ENCODE data around the gene TRPC4.

TRPC4 gene

DNA sequence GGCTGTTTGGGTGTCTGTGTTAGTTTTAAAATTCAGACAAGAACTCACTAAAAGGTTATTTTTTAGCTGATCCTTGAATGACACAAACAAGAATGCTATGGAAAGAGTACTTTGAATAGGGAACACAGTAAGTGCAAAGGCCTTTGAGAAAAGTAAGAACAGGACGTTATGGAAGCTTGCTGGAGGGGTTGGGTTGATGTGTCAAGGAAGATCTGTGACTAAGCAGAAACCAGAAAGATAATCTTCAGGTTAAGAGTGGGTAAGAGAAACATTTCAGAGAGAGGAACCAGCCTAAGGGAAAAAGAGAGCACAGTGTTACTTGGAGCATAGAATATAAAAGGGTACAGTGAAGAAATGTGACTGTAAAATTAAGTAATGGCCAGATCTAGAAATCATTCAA lies 41.2 kb upstream of the TRPC4 start:
- no peak for TF ChIP-seq CREB1 (IDR thresholded peaks at IDR 0.05; ENCODE audit: low read depth)
- no peak for TF ChIP-seq YY1 (IDR thresholded peaks at IDR 0.05; ENCODE audit: low read depth)
- TF ChIP-seq RAD21 (IDR thresholded peaks at IDR 0.05; ENCODE audit: low read depth) = no peak
- no peak for TF ChIP-seq EP300 (IDR thresholded peaks at IDR 0.05; ENCODE audit: borderline replicate concordance)
- TF ChIP-seq MAX (IDR thresholded peaks at IDR 0.05) = no peak
- TF ChIP-seq ZBTB7A (IDR thresholded peaks at IDR 0.05; ENCODE audit: low read depth) = no peak
- TF ChIP-seq FOXM1 (IDR thresholded peaks at IDR 0.05; ENCODE audit: borderline replicate concordance, low read depth) = no peak
- TF ChIP-seq TAF1 (IDR thresholded peaks at IDR 0.05; ENCODE audit: low read depth) = no peak
- TF ChIP-seq, protein P1, sequence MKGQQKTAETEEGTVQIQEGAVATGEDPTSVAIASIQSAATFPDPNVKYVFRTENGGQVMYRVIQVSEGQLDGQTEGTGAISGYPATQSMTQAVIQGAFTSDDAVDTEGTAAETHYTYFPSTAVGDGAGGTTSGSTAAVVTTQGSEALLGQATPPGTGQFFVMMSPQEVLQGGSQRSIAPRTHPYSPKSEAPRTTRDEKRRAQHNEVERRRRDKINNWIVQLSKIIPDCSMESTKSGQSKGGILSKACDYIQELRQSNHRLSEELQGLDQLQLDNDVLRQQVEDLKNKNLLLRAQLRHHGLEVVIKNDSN (IDR thresholded peaks at IDR 0.05) = no peak
- TF ChIP-seq, protein P2, sequence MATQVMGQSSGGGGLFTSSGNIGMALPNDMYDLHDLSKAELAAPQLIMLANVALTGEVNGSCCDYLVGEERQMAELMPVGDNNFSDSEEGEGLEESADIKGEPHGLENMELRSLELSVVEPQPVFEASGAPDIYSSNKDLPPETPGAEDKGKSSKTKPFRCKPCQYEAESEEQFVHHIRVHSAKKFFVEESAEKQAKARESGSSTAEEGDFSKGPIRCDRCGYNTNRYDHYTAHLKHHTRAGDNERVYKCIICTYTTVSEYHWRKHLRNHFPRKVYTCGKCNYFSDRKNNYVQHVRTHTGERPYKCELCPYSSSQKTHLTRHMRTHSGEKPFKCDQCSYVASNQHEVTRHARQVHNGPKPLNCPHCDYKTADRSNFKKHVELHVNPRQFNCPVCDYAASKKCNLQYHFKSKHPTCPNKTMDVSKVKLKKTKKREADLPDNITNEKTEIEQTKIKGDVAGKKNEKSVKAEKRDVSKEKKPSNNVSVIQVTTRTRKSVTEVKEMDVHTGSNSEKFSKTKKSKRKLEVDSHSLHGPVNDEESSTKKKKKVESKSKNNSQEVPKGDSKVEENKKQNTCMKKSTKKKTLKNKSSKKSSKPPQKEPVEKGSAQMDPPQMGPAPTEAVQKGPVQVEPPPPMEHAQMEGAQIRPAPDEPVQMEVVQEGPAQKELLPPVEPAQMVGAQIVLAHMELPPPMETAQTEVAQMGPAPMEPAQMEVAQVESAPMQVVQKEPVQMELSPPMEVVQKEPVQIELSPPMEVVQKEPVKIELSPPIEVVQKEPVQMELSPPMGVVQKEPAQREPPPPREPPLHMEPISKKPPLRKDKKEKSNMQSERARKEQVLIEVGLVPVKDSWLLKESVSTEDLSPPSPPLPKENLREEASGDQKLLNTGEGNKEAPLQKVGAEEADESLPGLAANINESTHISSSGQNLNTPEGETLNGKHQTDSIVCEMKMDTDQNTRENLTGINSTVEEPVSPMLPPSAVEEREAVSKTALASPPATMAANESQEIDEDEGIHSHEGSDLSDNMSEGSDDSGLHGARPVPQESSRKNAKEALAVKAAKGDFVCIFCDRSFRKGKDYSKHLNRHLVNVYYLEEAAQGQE (IDR thresholded peaks at IDR 0.05; ENCODE audit: low read depth) = no peak
- no peak for TF ChIP-seq TEAD4 (IDR thresholded peaks at IDR 0.05)
- TF ChIP-seq CEBPB (IDR thresholded peaks at IDR 0.05) = no peak
- no peak for TF ChIP-seq EGR1 (IDR thresholded peaks at IDR 0.05)
- TF ChIP-seq NFIC (IDR thresholded peaks at IDR 0.05) = no peak
- no peak for TF ChIP-seq TCF12 (IDR thresholded peaks at IDR 0.05; ENCODE audit: low read depth)

DNA sequence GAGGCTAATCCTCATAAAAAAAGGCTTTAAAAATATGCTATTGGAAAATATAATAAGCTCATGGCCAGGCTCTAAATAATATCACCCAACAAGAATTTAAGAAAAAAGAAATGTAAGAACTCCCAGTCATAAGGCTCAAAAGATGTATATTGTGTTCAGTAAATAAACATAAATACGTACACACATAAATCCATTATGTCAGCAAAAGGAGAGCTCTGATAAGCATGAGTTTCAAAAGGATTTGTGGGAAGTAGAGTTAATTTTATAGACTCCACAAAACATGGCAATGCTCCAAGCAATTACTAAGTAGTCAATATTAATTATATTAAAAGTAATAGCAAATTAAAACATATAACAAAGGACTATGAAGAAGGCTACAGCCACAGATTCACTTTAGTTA lies 37.3 kb upstream of the TRPC4 start:
- TF ChIP-seq YY1 (IDR thresholded peaks at IDR 0.05; ENCODE audit: low read depth) (no peak), TEAD4 (IDR thresholded peaks at IDR 0.05) (no peak), TAF1 (IDR thresholded peaks at IDR 0.05; ENCODE audit: low read depth) (no peak), TCF12 (IDR thresholded peaks at IDR 0.05; ENCODE audit: low read depth) (no peak), RAD21 (IDR thresholded peaks at IDR 0.05; ENCODE audit: low read depth) (no peak), MAX (IDR thresholded peaks at IDR 0.05) (no peak), NFIC (IDR thresholded peaks at IDR 0.05) (no peak), EGR1 (IDR thresholded peaks at IDR 0.05) (no peak)
- TF ChIP-seq, protein P1 (IDR thresholded peaks at IDR 0.05) = no peak

DNA sequence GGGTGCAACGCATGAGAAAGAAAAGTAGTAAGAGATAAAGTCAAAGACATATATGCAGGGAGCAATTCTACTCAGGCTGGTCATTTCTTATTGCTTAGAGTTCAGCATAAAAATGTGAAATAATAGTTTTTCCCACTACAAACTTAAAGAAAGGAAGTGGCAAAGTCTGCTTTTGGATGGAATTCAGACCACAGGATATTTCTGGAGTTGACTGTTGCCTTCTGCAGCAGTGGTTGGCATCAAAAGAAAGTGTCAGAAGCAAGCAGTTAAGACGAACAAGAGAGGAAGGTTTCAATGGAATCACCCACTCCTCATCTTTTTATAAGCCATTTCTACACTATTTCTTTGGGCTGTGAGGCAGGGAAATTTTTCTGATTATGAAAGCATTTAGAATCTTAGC lies 36.2 kb upstream of the TRPC4 start:
- no peak for TF ChIP-seq TEAD4 (IDR thresholded peaks at IDR 0.05)
- no peak for TF ChIP-seq ZBTB7A (IDR thresholded peaks at IDR 0.05; ENCODE audit: low read depth)
- no peak for TF ChIP-seq CREB1 (IDR thresholded peaks at IDR 0.05; ENCODE audit: low read depth)
- TF ChIP-seq NFIC (IDR thresholded peaks at IDR 0.05) = no peak
- TF ChIP-seq YY1 (IDR thresholded peaks at IDR 0.05; ENCODE audit: low read depth) = no peak
- TF ChIP-seq, protein P1 (IDR thresholded peaks at IDR 0.05) = no peak
- TF ChIP-seq, protein P2 (IDR thresholded peaks at IDR 0.05; ENCODE audit: low read depth) = no peak
- no peak for TF ChIP-seq EGR1 (IDR thresholded peaks at IDR 0.05)
- no peak for TF ChIP-seq TAF1 (IDR thresholded peaks at IDR 0.05; ENCODE audit: low read depth)
- TF ChIP-seq EP300 (IDR thresholded peaks at IDR 0.05; ENCODE audit: borderline replicate concordance) = no peak
- no peak for TF ChIP-seq FOXM1 (IDR thresholded peaks at IDR 0.05; ENCODE audit: borderline replicate concordance, low read depth)
- TF ChIP-seq RAD21 (IDR thresholded peaks at IDR 0.05; ENCODE audit: low read depth) = no peak
- no peak for TF ChIP-seq CEBPB (IDR thresholded peaks at IDR 0.05)

DNA sequence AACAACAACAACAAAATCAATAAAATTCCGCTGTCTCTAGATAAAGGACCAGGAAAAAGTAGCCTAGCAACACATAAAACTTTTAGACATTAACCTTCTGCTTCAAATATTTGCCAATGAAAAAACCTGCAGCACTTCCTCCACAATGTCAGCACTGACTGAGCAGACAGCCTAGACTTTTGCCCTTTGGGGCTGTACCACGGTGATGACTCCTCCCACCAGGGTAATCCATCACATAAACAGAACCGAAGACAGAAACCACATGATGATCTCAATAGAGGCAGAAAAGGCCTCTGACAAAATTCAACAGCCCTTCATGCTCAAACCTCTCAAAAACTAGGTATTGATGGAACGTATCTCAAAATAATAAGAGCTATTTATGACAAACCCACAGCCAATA lies 30.2 kb upstream of the TRPC4 start:
- no peak for TF ChIP-seq MAX (IDR thresholded peaks at IDR 0.05)
- no peak for TF ChIP-seq RAD21 (IDR thresholded peaks at IDR 0.05; ENCODE audit: low read depth)
- no peak for TF ChIP-seq ZBTB7A (IDR thresholded peaks at IDR 0.05; ENCODE audit: low read depth)
- no peak for TF ChIP-seq NFIC (IDR thresholded peaks at IDR 0.05)
- TF ChIP-seq CREB1 (IDR thresholded peaks at IDR 0.05; ENCODE audit: low read depth) = no peak
- TF ChIP-seq EGR1 (IDR thresholded peaks at IDR 0.05) = no peak
- no peak for TF ChIP-seq EP300 (IDR thresholded peaks at IDR 0.05; ENCODE audit: borderline replicate concordance)
- TF ChIP-seq TCF12 (IDR thresholded peaks at IDR 0.05; ENCODE audit: low read depth) = no peak
- no peak for TF ChIP-seq YY1 (IDR thresholded peaks at IDR 0.05; ENCODE audit: low read depth)
- no peak for TF ChIP-seq CEBPB (IDR thresholded peaks at IDR 0.05)
- TF ChIP-seq, protein P2 (IDR thresholded peaks at IDR 0.05; ENCODE audit: low read depth) = no peak
- TF ChIP-seq FOXM1 (IDR thresholded peaks at IDR 0.05; ENCODE audit: borderline replicate concordance, low read depth) = no peak
- TF ChIP-seq, protein P1 (IDR thresholded peaks at IDR 0.05) = no peak
- no peak for TF ChIP-seq TEAD4 (IDR thresholded peaks at IDR 0.05)
- no peak for TF ChIP-seq TAF1 (IDR thresholded peaks at IDR 0.05; ENCODE audit: low read depth)
